HEK293 (cell line): ENCODE data around the gene KCNJ15.

Experiments used
- CTCF ChIA-PET: fragments of 350-600 bp; formaldehyde crosslinking; extraction: SDS; loops from one replicate; lab custom pipeline; 2021; ENCODE audit warnings: antibody characterized with exemption; lab: Yijun Ruan, JAX
- POLR2A ChIA-PET: fragments of 300-600 bp; formaldehyde crosslinking; extraction: SDS; loops from one replicate; lab custom pipeline; 2020; ENCODE audit warnings: antibody characterized with exemption, inconsistent platforms; lab: Yijun Ruan, JAX
- H3K27ac ChIP-seq: fragments of 200-500 bp; sonication (Bioruptor generic); 2 replicates; pipeline ENCODE4 v1.5.1; 2014; ENCODE audit warnings: low read depth, low read length, control low read depth, inconsistent platforms; ENCODE audit errors: extremely low read depth
- H3K36me3 ChIP-seq, 2 experiments: fragments of 200-500 bp in 1 of 2; sonication (Bioruptor generic) in 1 of 2; 1 replicate in 1 of 2; 2 replicates in 1 of 2; pipeline ENCODE4 v1.5.1; 2014 to 2017; ENCODE audit warnings: inconsistent platforms in 2 of 2, low read length in 2 of 2; ENCODE audit not compliant: control insufficient read depth in 2 of 2, insufficient read depth in 1 of 2
- H3K4me1 ChIP-seq: fragments of 200-500 bp; sonication (Bioruptor generic); 2 replicates; pipeline ENCODE4 v1.5.1; 2014; ENCODE audit warnings: mild to moderate bottlenecking, low read length, inconsistent platforms; ENCODE audit not compliant: control insufficient read depth, insufficient read depth
- H3K4me3 ChIP-seq: 2 replicates; pipeline ENCODE4 v1.5.1; 2011; ENCODE audit warnings: low read depth, mild to moderate bottlenecking, control low read depth, low read length, moderate library complexity
- H3K9me3 ChIP-seq: fragments of 200-500 bp; sonication (Bioruptor generic); 2 replicates; pipeline ENCODE4 v1.5.1; 2014; ENCODE audit warnings: low read depth, low read length, inconsistent platforms; ENCODE audit not compliant: control insufficient read depth, insufficient read depth
- HOXA7 ChIP-seq: sonication (generic); formaldehyde crosslinking; IDR thresholded peaks from 2 replicates; pipeline ENCODE4 v1.8.1; 2022; ENCODE audit warnings: missing genetic modification reagents, borderline replicate concordance
- KLF10 ChIP-seq: fragments of 450-650 bp; IDR thresholded peaks from 2 replicates; pipeline ENCODE4 v1.5.1; 2018; ENCODE audit warnings: missing biosample characterization, mild to moderate bottlenecking, missing genetic modification characterization
- MEIS1 ChIP-seq: sonication (generic); formaldehyde crosslinking; IDR thresholded peaks from 2 replicates; pipeline ENCODE4 v1.8.1; 2022; ENCODE audit warnings: missing genetic modification reagents, mild to moderate bottlenecking, borderline replicate concordance
- OSR2 ChIP-seq: fragments of 450-650 bp; formaldehyde crosslinking; IDR thresholded peaks from 2 replicates; pipeline ENCODE4 v1.5.1; 2016; ENCODE audit warnings: missing biosample characterization, missing genetic modification characterization
- REPIN1 ChIP-seq: fragments of 450-650 bp; formaldehyde crosslinking; IDR thresholded peaks from 2 replicates; pipeline ENCODE4 v1.5.1; 2017; ENCODE audit warnings: missing biosample characterization, missing genetic modification characterization, low read depth
- REST ChIP-seq: fragments of 450-650 bp; formaldehyde crosslinking; IDR thresholded peaks from 2 replicates; pipeline ENCODE4 v1.5.1; 2016; ENCODE audit warnings: missing biosample characterization, missing genetic modification characterization
- SETDB1 ChIP-seq: IDR thresholded peaks from one replicate; pipeline ENCODE4 v1.6.1; 2017; ENCODE audit warnings: mild to moderate bottlenecking, low read length, moderate library complexity, mixed read lengths; ENCODE audit not compliant: insufficient read length
- TCF7L2 ChIP-seq: IDR thresholded peaks from 2 replicates; pipeline ENCODE4 v1.6.1; 2011; ENCODE audit warnings: low read depth, mild to moderate bottlenecking, inconsistent platforms, low read length, moderate library complexity, borderline replicate concordance
- TSHZ1 ChIP-seq: fragments of 450-650 bp; formaldehyde crosslinking; IDR thresholded peaks from 2 replicates; pipeline ENCODE4 v1.5.1; 2016; ENCODE audit warnings: missing biosample characterization, missing genetic modification characterization, borderline replicate concordance
- WT1 ChIP-seq: fragments of 450-650 bp; formaldehyde crosslinking; IDR thresholded peaks from 2 replicates; pipeline ENCODE4 v1.5.1; 2016; ENCODE audit warnings: missing biosample characterization, missing genetic modification characterization
- ZBTB11 ChIP-seq: fragments of 450-650 bp; formaldehyde crosslinking; conservative IDR thresholded peaks from 2 replicates; pipeline ENCODE4 v1.5.1; 2016; ENCODE audit warnings: low read depth, missing biosample characterization, missing genetic modification characterization
- ZBTB26 ChIP-seq: fragments of 450-650 bp; formaldehyde crosslinking; optimal IDR thresholded peaks from 2 replicates; pipeline ENCODE3; 2016; ENCODE audit warnings: missing biosample characterization, mild to moderate bottlenecking, missing genetic modification characterization
- ZBTB8A ChIP-seq: fragments of 450-650 bp; formaldehyde crosslinking; IDR thresholded peaks from 2 replicates; pipeline ENCODE4 v1.5.1; 2016; ENCODE audit warnings: missing biosample characterization, missing genetic modification characterization
- ZIC2 ChIP-seq: fragments of 450-650 bp; formaldehyde crosslinking; IDR thresholded peaks from 2 replicates; pipeline ENCODE4 v1.5.1; 2016; ENCODE audit warnings: missing biosample characterization, missing genetic modification characterization
- ZNF169 ChIP-seq: fragments of 450-650 bp; formaldehyde crosslinking; IDR thresholded peaks from 2 replicates; pipeline ENCODE4 v1.5.1; 2016; ENCODE audit warnings: missing biosample characterization, missing genetic modification characterization
- ZNF184 ChIP-seq: fragments of 450-650 bp; IDR thresholded peaks from 2 replicates; pipeline ENCODE4 v1.5.1; 2018; ENCODE audit warnings: missing biosample characterization, mild to moderate bottlenecking, missing genetic modification characterization
- ZNF23 ChIP-seq: fragments of 450-650 bp; formaldehyde crosslinking; IDR thresholded peaks from 2 replicates; pipeline ENCODE4 v1.5.1; 2016; ENCODE audit warnings: missing biosample characterization, missing genetic modification characterization, borderline replicate concordance
- ZNF37A ChIP-seq: fragments of 450-650 bp; IDR thresholded peaks from 2 replicates; pipeline ENCODE4 v1.5.1; 2018; ENCODE audit warnings: missing biosample characterization, missing genetic modification characterization
- ZNF391 ChIP-seq: fragments of 450-650 bp; formaldehyde crosslinking; IDR thresholded peaks from 2 replicates; pipeline ENCODE4 v1.5.1; 2016; ENCODE audit warnings: low read depth, missing biosample characterization, missing genetic modification characterization, borderline replicate concordance
- ZNF555 ChIP-seq: fragments of 450-650 bp; formaldehyde crosslinking; conservative IDR thresholded peaks from 2 replicates; pipeline ENCODE4 v1.5.1; 2017; ENCODE audit warnings: missing biosample characterization, mild to moderate bottlenecking, missing genetic modification characterization, inconsistent platforms
- ZNF701 ChIP-seq: fragments of 450-650 bp; formaldehyde crosslinking; IDR thresholded peaks from 2 replicates; pipeline ENCODE4 v1.5.1; 2016; ENCODE audit warnings: missing biosample characterization, missing genetic modification characterization
- ZNF704 ChIP-seq: fragments of 450-650 bp; formaldehyde crosslinking; IDR thresholded peaks from 2 replicates; pipeline ENCODE4 v1.5.1; 2016; ENCODE audit warnings: missing biosample characterization, missing genetic modification characterization
- ZNF76 ChIP-seq: fragments of 450-650 bp; formaldehyde crosslinking; IDR thresholded peaks from 2 replicates; pipeline ENCODE4; 2016; ENCODE audit warnings: low read depth, missing biosample characterization, missing genetic modification characterization, borderline replicate concordance
- ZNF768 ChIP-seq: fragments of 450-650 bp; formaldehyde crosslinking; IDR thresholded peaks from 2 replicates; pipeline ENCODE4 v1.5.1; 2018; ENCODE audit warnings: missing biosample characterization, mild to moderate bottlenecking, missing genetic modification characterization

KCNJ15 gene

GRCh38 chr21:38269576-38269936 lies 12.8 kb downstream of the KCNJ15 start:
- no peak overlapping the region for H3K4me3 ChIP-seq
- no peaks in the 10 kb centered on the region for H3K36me3 ChIP-seq
- no peaks in the 10 kb centered on the region; the same call in 1 of the 2 replicates for H3K4me1 ChIP-seq
- H3K9me3 ChIP-seq = no peaks in the 10 kb centered on the region
- TF ChIP-seq ZNF184 (tag by site-specific recombination) (no peak), KLF10 (no peak), TCF7L2 (no peak), REPIN1 (tag by site-specific recombination) (no peak), ZNF169 (tag by site-specific recombination) (no peak), ZNF768 (no peak), ZBTB8A (tag by site-specific recombination) (no peak), ZIC2 (tag by site-specific recombination) (no peak), MEIS1 (CRISPR knock-in tag) (no peak), ZNF37A (no peak), ZNF701 (tag by site-specific recombination) (no peak), ZNF391 (tag by site-specific recombination) (no peak), ZBTB26 (no peak), TSHZ1 (tag by site-specific recombination) (no peak), ZNF555 (tag by site-specific recombination) (no peak)
- no peak overlapping the region for H3K27ac ChIP-seq
- CTCF ChIA-PET = no interaction called here
- POLR2A ChIA-PET = no interaction called here

GRCh38 chr21:38272215-38272614 lies 15.4 kb downstream of the KCNJ15 start:
- Histone ChIP-seq H3K4me1 (no peaks in the 10 kb centered on the region; the same call in 1 of the 2 replicates), H3K4me3 (no peak overlapping the region), H3K27ac (no peak overlapping the region), H3K36me3 (no peaks in the 10 kb centered on the region), H3K9me3 (no peaks in the 10 kb centered on the region)
- ChIA-PET CTCF (interaction anchor here (1.0 to 1.1 kb wide), 2 partner anchors 80 to 102 kb away, joined by 3 read pairs; no protein-coding TSS in a partner anchor), POLR2A (interaction anchor here (1.0 kb wide), 1 partner anchor 15 kb away, joined by 3 read pairs; no protein-coding TSS in a partner anchor)
- TF ChIP-seq ZNF76 (tag by site-specific recombination) (no peak), OSR2 (tag by site-specific recombination) (no peak), WT1 (tag by site-specific recombination) (no peak), REST (tag by site-specific recombination) (no peak), HOXA7 (CRISPR knock-in tag) (no peak), ZNF704 (tag by site-specific recombination) (no peak), ZBTB11 (tag by site-specific recombination) (no peak), ZNF23 (tag by site-specific recombination) (no peak), SETDB1 (no peak)
